Astrocyte of the spinal cord (primary cell): ENCODE data around the gene GPR156.
A peak's percentile ranks its signal among the peaks of the same experiment; 100 is the strongest.
"Not testable (repeated sequence)": the region's sequence is repeated elsewhere in the genome, so short reads cannot be mapped to it uniquely, and the experiment has no call there.

Experiments
- DNase-seq: peaks from one replicate; pipeline ENCODE4 v3.0.0; 2011; ENCODE audit warnings: low read depth, low spot score
- H3K4me3 ChIP-seq: 2 replicates; pipeline ENCODE4 v1.5.1; 2011; ENCODE audit warnings: low read depth, mild to moderate bottlenecking, low read length, moderate library complexity
- CTCF ChIP-seq: IDR thresholded peaks from 2 replicates; pipeline ENCODE4 v1.5.1; 2012; ENCODE audit warnings: low read depth, mild to moderate bottlenecking, low read length, inconsistent platforms
- in situ Hi-C: cut with HindIII; loops from 2 replicates; pipeline ENCODE4 v1.10.0; 2017; ENCODE audit warnings: low sequenced_read_pairs

Gene GPR156

GRCh38 chr3:120284747-120285507 is at the start of gene GPR156:
Gene GPR156, minus strand, starts transcription at chr3:120285222. Its CDS starts 41,124 bp downstream, at chr3:120244098.
- no peak for TF ChIP-seq CTCF
- H3K4me3 ChIP-seq = peak within 1 kb of the TSS; percentile 55
- no peak for DNase-seq
- in situ Hi-C loops = no loop called here

- no peak overlapping the region for H3K4me3 ChIP-seq
- in situ Hi-C loops = no loop called here
- TF ChIP-seq CTCF = no peak
- DNase-seq = no peak
These were observed 47.6 kb upstream of the GPR156 start for GRCh38 chr3:120332646-120333045.

GRCh38 chr3:120331076-120331475 is 46.1 kb upstream of the GPR156 start:
- no peak for TF ChIP-seq CTCF
- in situ Hi-C loops = no loop called here
- no peak overlapping the region for H3K4me3 ChIP-seq
- DNase-seq = no peak

GRCh38 chr3:120326784-120327183 is 41.8 kb upstream of the GPR156 start:
- TF ChIP-seq CTCF = no peak
- DNase-seq = no peak
- in situ Hi-C loops = no loop called here
- H3K4me3 ChIP-seq = no peak overlapping the region

GRCh38 chr3:120324190-120324589 is 39.2 kb upstream of the GPR156 start:
- no peak for TF ChIP-seq CTCF
- in situ Hi-C loops = no loop called here
- H3K4me3 ChIP-seq = no peak overlapping the region
- DNase-seq = peak; percentile 37

GRCh38 chr3:120323761-120324160 is 38.7 kb upstream of the GPR156 start:
- H3K4me3 ChIP-seq, in situ Hi-C loops, DNase-seq: not testable (repeated sequence)

GRCh38 chr3:120311863-120312794 is 27.1 kb upstream of the GPR156 start:
- in situ Hi-C loops = no loop called here
- TF ChIP-seq CTCF = no peak

More at GRCh38 chr3:120311863-120312794, 27.1 kb upstream of the GPR156 start:
- no peak overlapping the region for H3K4me3 ChIP-seq
- DNase-seq = no peak
